ENCODE results near the gene TANGO2. TPM values are rescaled to one million over a fixed set of nuclear protein-coding genes. Genes with fewer than 3 reads are reported as not detected.

Gene TANGO2
- total RNA-seq (10 to 100 TPM; 27.3 to 28.0 TPM), polyA plus RNA-seq (48.6 TPM)

GRCh38 chr22:20020533-20021195, at the start of gene TANGO2:
TANGO2 (plus strand) TSS chr22:20021110; CDS start chr22:20036799, 15,689 bp downstream.
- DNase-seq, result peak; percentile 90 to 94 (median 94)
- peaks cover 0 to 12% (median 2%) of the 10 kb centered on the region in 3 donors for H3K36me3 Mint-ChIP-seq
- H3K27ac Mint-ChIP-seq, result peak within 1 kb of the TSS; percentile 81 to 98 (median 92)
- peak within 1 kb of the TSS; percentile 91 for H3K4me3 ChIP-seq (ENCODE audit: low read length)
- CTCF ChIA-PET, result interaction anchor here (1.4 to 2.2 kb wide), 3 partner anchors 12 to 109 kb away, joined by 4 to 5 read pairs (median 5); no protein-coding TSS in a partner anchor
- no peaks in the 10 kb centered on the region for H3K36me3 ChIP-seq (ENCODE audit: insufficient read depth, low read length)
- H3K9me3 ChIP-seq (ENCODE audit: low read length), result no peaks in the 10 kb centered on the region
- H3K27me3 ChIP-seq (ENCODE audit: insufficient read depth, low read length, poor library complexity, severe bottlenecking), result no peaks in the 10 kb centered on the region
- peaks cover 39% of the 10 kb centered on the region for H3K4me1 ChIP-seq (ENCODE audit: insufficient read depth, low read length)
- H3K4me1 Mint-ChIP-seq, result peaks cover 31 to 55% (median 33%) of the 10 kb centered on the region in 3 donors
- peak within 1 kb of the TSS; percentile 95 for H3K27ac ChIP-seq (ENCODE audit: low read depth, low read length)
- no peaks in the 10 kb centered on the region for H3K9me3 Mint-ChIP-seq
- H3K27me3 Mint-ChIP-seq, result no peaks in the 10 kb centered on the region
- peak within 1 kb of the TSS; percentile 88 to 96 (median 90) for H3K4me3 Mint-ChIP-seq
- POLR2A ChIA-PET, result interaction anchor here (0.6 to 1.6 kb wide), 4 partner anchors 48 to 541 kb away, joined by 3 to 8 read pairs (median 6); partner anchors contain the start of gene CDC45

GRCh38 chr22:19971276-19972124, 49.4 kb upstream of the TANGO2 start:
- ChIA-PET CTCF (interaction anchor here (1.2 to 4.1 kb wide), 6 partner anchors 17 to 315 kb away, joined by 3 to 25 read pairs (median 4); no protein-coding TSS in a partner anchor), POLR2A (no interaction called here)
- Histone ChIP-seq H3K27ac (ENCODE audit: low read depth, low read length) (no peak overlapping the region), H3K27me3 (ENCODE audit: insufficient read depth, low read length, poor library complexity, severe bottlenecking) (no peaks in the 10 kb centered on the region), H3K9me3 (ENCODE audit: low read length) (no peaks in the 10 kb centered on the region), H3K4me1 (ENCODE audit: insufficient read depth, low read length) (peaks cover 32% of the 10 kb centered on the region), H3K4me3 (ENCODE audit: low read length) (no peak overlapping the region), H3K36me3 (ENCODE audit: insufficient read depth, low read length) (no peaks in the 10 kb centered on the region)
- H3K27me3 Mint-ChIP-seq, result no peaks in the 10 kb centered on the region
- peaks cover 0 to 16% (median 2%) of the 10 kb centered on the region in 3 donors for H3K36me3 Mint-ChIP-seq
- H3K4me3 Mint-ChIP-seq, result no peak overlapping the region
- no peak overlapping the region for H3K27ac Mint-ChIP-seq
- peak in 1 of 5 donors; percentile 31 for DNase-seq
- no peaks in the 10 kb centered on the region for H3K9me3 Mint-ChIP-seq
- peaks cover 6 to 17% (median 12%) of the 10 kb centered on the region in 3 donors for H3K4me1 Mint-ChIP-seq

- H3K4me1 ChIP-seq (ENCODE audit: insufficient read depth, low read length), result peaks cover 32% of the 10 kb centered on the region
- H3K9me3 ChIP-seq (ENCODE audit: low read length), result no peaks in the 10 kb centered on the region
- H3K4me1 Mint-ChIP-seq, result peaks cover 6 to 17% (median 12%) of the 10 kb centered on the region in 3 donors
- no peak overlapping the region for H3K4me3 Mint-ChIP-seq
- no peaks in the 10 kb centered on the region for H3K9me3 Mint-ChIP-seq
- no peak overlapping the region for H3K4me3 ChIP-seq (ENCODE audit: low read length)
- H3K36me3 Mint-ChIP-seq, result peaks cover 0 to 9% (median 2%) of the 10 kb centered on the region in 3 donors
- H3K27me3 ChIP-seq (ENCODE audit: insufficient read depth, low read length, poor library complexity, severe bottlenecking), result no peaks in the 10 kb centered on the region
- H3K27me3 Mint-ChIP-seq, result no peaks in the 10 kb centered on the region
- H3K36me3 ChIP-seq (ENCODE audit: insufficient read depth, low read length), result no peaks in the 10 kb centered on the region
- ChIA-PET CTCF (interaction anchor here (1.0 to 4.1 kb wide), 3 partner anchors 41 to 157 kb away, joined by 3 to 25 read pairs (median 11); no protein-coding TSS in a partner anchor), POLR2A (no interaction called here)
- DNase-seq, result no peak
- no peak overlapping the region for H3K27ac Mint-ChIP-seq
- H3K27ac ChIP-seq (ENCODE audit: low read depth, low read length), result no peak overlapping the region
Observed at GRCh38 chr22:19972251-19972650, 48.7 kb upstream of the TANGO2 start.

- Histone ChIP-seq H3K27me3 (ENCODE audit: insufficient read depth, low read length, poor library complexity, severe bottlenecking) (no peaks in the 10 kb centered on the region), H3K4me1 (ENCODE audit: insufficient read depth, low read length) (peaks cover 32% of the 10 kb centered on the region), H3K4me3 (ENCODE audit: low read length) (no peak overlapping the region), H3K9me3 (ENCODE audit: low read length) (no peaks in the 10 kb centered on the region), H3K36me3 (ENCODE audit: insufficient read depth, low read length) (no peaks in the 10 kb centered on the region), H3K27ac (ENCODE audit: low read depth, low read length) (no peak overlapping the region)
- Mint-ChIP-seq H3K4me1 (peaks cover 6 to 17% (median 12%) of the 10 kb centered on the region in 3 donors), H3K4me3 (no peak overlapping the region), H3K9me3 (no peaks in the 10 kb centered on the region), H3K27me3 (no peaks in the 10 kb centered on the region), H3K27ac (no peak overlapping the region), H3K36me3 (peaks cover 0 to 4% (median 0%) of the 10 kb centered on the region in 3 donors)
- DNase-seq, result no peak
- POLR2A ChIA-PET, result no interaction called here
- CTCF ChIA-PET, result interaction anchor here (1.0 to 4.1 kb wide), 3 partner anchors 40 to 156 kb away, joined by 3 to 25 read pairs (median 3); no protein-coding TSS in a partner anchor
Observed at GRCh38 chr22:19972652-19973550, 48.0 kb upstream of the TANGO2 start.

- ChIA-PET POLR2A (interaction anchor here (0.5 kb wide), 1 partner anchor 160 kb away, joined by 7 read pairs; no protein-coding TSS in a partner anchor), CTCF (interaction anchor here (1.0 to 4.1 kb wide), 3 partner anchors 26 to 156 kb away, joined by 3 to 25 read pairs (median 3); no protein-coding TSS in a partner anchor)
- no peaks in the 10 kb centered on the region for H3K36me3 ChIP-seq (ENCODE audit: insufficient read depth, low read length)
- H3K4me3 Mint-ChIP-seq, result no peak overlapping the region
- no peaks in the 10 kb centered on the region for H3K9me3 ChIP-seq (ENCODE audit: low read length)
- H3K36me3 Mint-ChIP-seq, result peaks cover 0 to 2% (median 0%) of the 10 kb centered on the region in 3 donors
- peaks cover 32% of the 10 kb centered on the region for H3K4me1 ChIP-seq (ENCODE audit: insufficient read depth, low read length)
- no peak overlapping the region for H3K4me3 ChIP-seq (ENCODE audit: low read length)
- no peaks in the 10 kb centered on the region for H3K9me3 Mint-ChIP-seq
- no peaks in the 10 kb centered on the region for H3K27me3 ChIP-seq (ENCODE audit: insufficient read depth, low read length, poor library complexity, severe bottlenecking)
- H3K27ac Mint-ChIP-seq, result no peak overlapping the region
- peaks cover 6 to 17% (median 12%) of the 10 kb centered on the region in 3 donors for H3K4me1 Mint-ChIP-seq
- DNase-seq, result no peak
- H3K27ac ChIP-seq (ENCODE audit: low read depth, low read length), result no peak overlapping the region
- no peaks in the 10 kb centered on the region for H3K27me3 Mint-ChIP-seq
Observed at GRCh38 chr22:19973551-19974267, 47.2 kb upstream of the TANGO2 start.

GRCh38 chr22:19974268-19974861, 46.5 kb upstream of the TANGO2 start:
- CTCF ChIA-PET, result interaction anchor here (1.0 to 4.1 kb wide), 3 partner anchors 26 to 155 kb away, joined by 3 to 25 read pairs (median 3); no protein-coding TSS in a partner anchor

More at GRCh38 chr22:19974268-19974861, 46.5 kb upstream of the TANGO2 start:
- Histone ChIP-seq H3K27ac (ENCODE audit: low read depth, low read length) (peak overlapping the region; percentile 35), H3K4me3 (ENCODE audit: low read length) (no peak overlapping the region), H3K27me3 (ENCODE audit: insufficient read depth, low read length, poor library complexity, severe bottlenecking) (no peaks in the 10 kb centered on the region), H3K36me3 (ENCODE audit: insufficient read depth, low read length) (no peaks in the 10 kb centered on the region), H3K9me3 (ENCODE audit: low read length) (no peaks in the 10 kb centered on the region), H3K4me1 (ENCODE audit: insufficient read depth, low read length) (peaks cover 32% of the 10 kb centered on the region)
- Mint-ChIP-seq H3K4me1 (peaks cover 6 to 17% (median 12%) of the 10 kb centered on the region in 3 donors), H3K27me3 (no peaks in the 10 kb centered on the region), H3K27ac (peak overlapping the region in 1 of 8 donors; percentile 74), H3K9me3 (no peaks in the 10 kb centered on the region), H3K4me3 (no peak overlapping the region), H3K36me3 (no peaks in the 10 kb centered on the region)
- DNase-seq, result no peak
- POLR2A ChIA-PET, result no interaction called here

Measured in CD8-positive, alpha-beta memory T cell (primary cell).